Sigmoid colon (tissue), 7 donors: ENCODE data around the gene BTNL8. TPM values are rescaled to one million over a fixed set of nuclear protein-coding genes. Genes with fewer than 3 reads are reported as not detected.

Source experiments
- DNase-seq: peaks from one replicate; pipeline ENCODE4 v3.0.0-alpha.2; 2019
- H3K27ac ChIP-seq, 4 donors: fragments of 200-600 bp; sonication (generic); one replicate each; pipeline ENCODE4 v1.5.1; 2016 to 2019; ENCODE audit warnings: mild to moderate bottlenecking in 1 of 4
- H3K27me3 ChIP-seq, 3 donors: fragments of 200-600 bp; sonication (generic); one replicate each; pipeline ENCODE4 v1.5.1; 2019; ENCODE audit warnings: mild to moderate bottlenecking in 1 of 3
- H3K36me3 ChIP-seq, 4 donors: fragments of 200-600 bp; sonication (generic); one replicate each; pipeline ENCODE4 v1.5.1; 2016 to 2019
- H3K4me1 ChIP-seq, 4 donors: fragments of 200-600 bp; sonication (generic); one replicate each; pipeline ENCODE4 v1.5.1; 2017 to 2019
- H3K4me3 ChIP-seq, 4 donors: fragments of 200-600 bp; sonication (generic); one replicate each; pipeline ENCODE4 v1.5.1; 2017 to 2019; ENCODE audit warnings: mild to moderate bottlenecking in 2 of 4, moderate library complexity in 1 of 4
- H3K9me3 ChIP-seq, 4 donors: fragments of 200-600 bp in 3 of 4; sonication (generic) in 3 of 4; one replicate each; pipeline versions ENCODE4 v1.5.1 to v1.6.1; 2013 to 2019
- CTCF ChIP-seq, 4 experiments: fragments of 450-650 bp in 3 of 4; fragments of 200-600 bp in 1 of 4; IDR thresholded peaks; one replicate each; pipeline ENCODE4 v1.5.1; 2016 to 2019; ENCODE audit warnings: antibody characterized with exemption in 4 of 4, mild to moderate bottlenecking in 3 of 4, moderate library complexity in 2 of 4
- EP300 ChIP-seq, 4 donors: sonication (generic); formaldehyde crosslinking; IDR thresholded peaks; one replicate each; pipeline ENCODE4 v1.6.1; 2017; ENCODE audit warnings: antibody characterized with exemption in 4 of 4
- POLR2A ChIP-seq, 2 donors: fragments of 450-650 bp; IDR thresholded peaks; one replicate each; pipeline ENCODE4 v1.6.1; 2016; ENCODE audit warnings: antibody characterized with exemption in 2 of 2, mild to moderate bottlenecking in 2 of 2, moderate library complexity in 2 of 2
- POLR2AphosphoS5 ChIP-seq, 4 donors: sonication (generic); formaldehyde crosslinking; IDR thresholded peaks; one replicate each; pipeline ENCODE4 v1.6.1; 2017; ENCODE audit warnings: antibody characterized with exemption in 4 of 4
- WGBS, 2 donors: extraction: QIAGEN DNeasy Blood & Tissue Kit; methylation state at CpG; one replicate each; pipeline ENCODE4 v1.1.7; 2013; 5-methylcytosine and 5-hydroxymethylcytosine counted together
- intact Hi-C: fragments of 100-400 bp; cut with DNase I; formaldehyde crosslinking; loops from one replicate; pipeline ENCODE4 v1.15.1; 2023
- polyA plus RNA-seq, 3 donors: library from polyadenylated mRNA; stranded (reverse); fragments of 200-250 nt; gene quantifications; one replicate each; pipeline ENCODE4 v1.2.3, GENCODE V29; 2013
- total RNA-seq, 4 donors: library from RNA; depleted of rRNA; stranded (reverse); fragments of >200 nt; gene quantifications; one replicate each; pipeline ENCODE4 v1.1.0, GENCODE V29; 2016
- donor health status: healthy with polysubstance abuse.
- donor health status: Bipolar disorder and iron deficiency.
- donor health status: healthy.

BTNL8 gene
- total and polyA plus RNA-seq, 7 donors: 0.27 to 32.2 (median 15.6) TPM; not detected in 2

- TF ChIP-seq POLR2A (IDR thresholded peaks at IDR 0.05) (no peak), CTCF (IDR thresholded peaks at IDR 0.05) (no peak), POLR2AphosphoS5 (IDR thresholded peaks at IDR 0.05) (no peak), EP300 (IDR thresholded peaks at IDR 0.05) (no peak)
- H3K4me1 ChIP-seq: no peaks in the 10 kb centered on the region
- DNase-seq: no peak
- intact Hi-C loops: no loop called here
- H3K36me3 ChIP-seq: no peaks in the 10 kb centered on the region
- no peak overlapping the region for H3K27ac ChIP-seq
- H3K9me3 ChIP-seq: no peaks in the 10 kb centered on the region
- H3K4me3 ChIP-seq: no peak overlapping the region
- 19 to 63% methylated on average over 6 of the region's 6 CpGs for whole genome bisulfite sequencing, 2 donors
- no peaks in the 10 kb centered on the region for H3K27me3 ChIP-seq
Measured at GRCh38 chr5:180976518-180976917, 77.6 kb downstream of the BTNL8 start.

GRCh38 chr5:180977852-180978251, 78.9 kb downstream of the BTNL8 start:
- DNase-seq: no peak
- 24 to 50% methylated on average over 1 of the region's 1 CpG for WGBS, 2 donors
- no peaks in the 10 kb centered on the region for H3K27me3 ChIP-seq
- H3K27ac ChIP-seq: no peak overlapping the region
- H3K9me3 ChIP-seq: no peaks in the 10 kb centered on the region
- H3K4me3 ChIP-seq: no peak overlapping the region
- TF ChIP-seq CTCF (IDR thresholded peaks at IDR 0.05): no peak
- no peak for TF ChIP-seq POLR2AphosphoS5 (IDR thresholded peaks at IDR 0.05)
- TF ChIP-seq EP300 (IDR thresholded peaks at IDR 0.05): no peak
- TF ChIP-seq POLR2A (IDR thresholded peaks at IDR 0.05): no peak
- no peaks in the 10 kb centered on the region for H3K36me3 ChIP-seq
- no peaks in the 10 kb centered on the region for H3K4me1 ChIP-seq
- intact Hi-C loops: no loop called here

- no peak overlapping the region for H3K27ac ChIP-seq
- 73 to 90% methylated on average over 23 of the region's 23 CpGs for WGBS, 2 donors
- H3K4me3 ChIP-seq: no peak overlapping the region
- no peaks in the 10 kb centered on the region for H3K27me3 ChIP-seq
- TF ChIP-seq EP300 (IDR thresholded peaks at IDR 0.05) (no peak), CTCF (IDR thresholded peaks at IDR 0.05) (no peak), POLR2AphosphoS5 (IDR thresholded peaks at IDR 0.05) (no peak), POLR2A (IDR thresholded peaks at IDR 0.05) (no peak)
- no peak for DNase-seq
- no peaks in the 10 kb centered on the region for H3K9me3 ChIP-seq
- intact Hi-C loops: no loop called here
- H3K36me3 ChIP-seq: no peaks in the 10 kb centered on the region
- H3K4me1 ChIP-seq: no peaks in the 10 kb centered on the region
Measured at GRCh38 chr5:180982008-180982741, 83.2 kb downstream of the BTNL8 start.

- DNase-seq: no peak
- Histone ChIP-seq H3K27ac (no peak overlapping the region), H3K36me3 (no peaks in the 10 kb centered on the region), H3K4me1 (no peaks in the 10 kb centered on the region), H3K9me3 (no peaks in the 10 kb centered on the region), H3K27me3 (no peaks in the 10 kb centered on the region), H3K4me3 (no peak overlapping the region)
- TF ChIP-seq POLR2AphosphoS5 (IDR thresholded peaks at IDR 0.05) (no peak), CTCF (IDR thresholded peaks at IDR 0.05) (no peak), POLR2A (IDR thresholded peaks at IDR 0.05) (no peak), EP300 (IDR thresholded peaks at IDR 0.05) (no peak)
- intact Hi-C loops: no loop called here
- 19 to 76% methylated on average over 2 of the region's 2 CpGs for WGBS, 2 donors
Measured at GRCh38 chr5:180988016-180988415, 89.1 kb downstream of the BTNL8 start.

- DNase-seq: no peak
- TF ChIP-seq POLR2A (IDR thresholded peaks at IDR 0.05): peak in 1 of 2 donors; percentile 9
- TF ChIP-seq EP300 (IDR thresholded peaks at IDR 0.05): no peak
- Histone ChIP-seq H3K36me3 (no peaks in the 10 kb centered on the region), H3K9me3 (no peaks in the 10 kb centered on the region), H3K27me3 (no peaks in the 10 kb centered on the region), H3K4me1 (no peaks in the 10 kb centered on the region), H3K27ac (no peak within 1 kb of the TSS), H3K4me3 (no peak within 1 kb of the TSS)
- intact Hi-C loops: no loop called here
- 19 to 65% methylated on average over 5 of the region's 5 CpGs for whole genome bisulfite sequencing, 2 donors
Measured at GRCh38 chr5:180988592-180988991, 89.6 kb downstream of the BTNL8 start, which contains the start of gene BTNL3. Gene BTNL3 (plus strand): TSS chr5:180988846. CDS start chr5:180989029, 183 bp downstream.
